Measurements from ENCODE around the gene PTBP3.
"Not testable (repeated sequence)": the region's sequence is repeated elsewhere in the genome, so short reads cannot be mapped to it uniquely, and the experiment has no call there.

DNA sequence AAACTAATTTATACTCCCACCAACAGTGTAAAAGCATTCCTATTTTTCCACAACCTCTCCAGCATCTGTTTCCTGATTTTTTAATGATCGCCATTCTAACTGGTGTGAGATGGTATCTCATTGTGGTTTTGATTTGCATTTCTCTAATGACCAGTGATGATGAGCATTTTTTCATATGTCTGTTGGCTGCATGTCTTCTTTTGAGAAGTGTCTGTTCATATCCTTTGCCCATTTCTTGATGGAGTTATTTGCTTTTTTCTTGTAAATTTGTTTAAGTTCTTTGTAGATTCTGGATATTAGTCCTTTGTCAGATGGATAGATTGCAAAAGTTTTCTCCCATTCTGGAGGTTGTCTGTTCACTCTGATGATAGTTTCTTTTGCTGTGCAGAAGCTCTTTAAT, 143.1 kb downstream of the PTBP3 start:
- not testable (repeated sequence) for TF ChIP-seq CTCF (conservative IDR thresholded peaks at IDR 0.05; ENCODE audit: low read depth, low read length); EZH2 (IDR thresholded peaks at IDR 0.05; ENCODE audit: borderline replicate concordance, low read depth, low read length, poor library complexity, severe bottlenecking)
